Activated naive CD4-positive, alpha-beta T cell treated with anti-CD3 and anti-CD28 coated beads, Interleukin-2, amount 50 U/mL, for 24 hours (primary cell): Measurements from ENCODE around the gene EHD4.

Experiments
- H3K27ac Mint-ChIP-seq: one replicate; pipeline ENCODE4 v1.8.0; 2021; ENCODE audit warnings: mild to moderate bottlenecking, mixed read lengths
- H3K27me3 Mint-ChIP-seq: one replicate; pipeline ENCODE4 v1.8.0; 2021; ENCODE audit warnings: mixed read lengths
- H3K36me3 Mint-ChIP-seq: one replicate; pipeline ENCODE4 v1.8.0; 2021; ENCODE audit warnings: mixed read lengths
- H3K4me1 Mint-ChIP-seq: one replicate; pipeline ENCODE4 v1.8.0; 2021; ENCODE audit warnings: mixed read lengths
- H3K4me3 Mint-ChIP-seq: one replicate; pipeline ENCODE4 v1.8.0; 2021; ENCODE audit warnings: mild to moderate bottlenecking, mixed read lengths
- H3K9me3 Mint-ChIP-seq: one replicate; pipeline ENCODE4 v1.8.0; 2021; ENCODE audit warnings: mixed read lengths

EHD4 gene

DNA sequence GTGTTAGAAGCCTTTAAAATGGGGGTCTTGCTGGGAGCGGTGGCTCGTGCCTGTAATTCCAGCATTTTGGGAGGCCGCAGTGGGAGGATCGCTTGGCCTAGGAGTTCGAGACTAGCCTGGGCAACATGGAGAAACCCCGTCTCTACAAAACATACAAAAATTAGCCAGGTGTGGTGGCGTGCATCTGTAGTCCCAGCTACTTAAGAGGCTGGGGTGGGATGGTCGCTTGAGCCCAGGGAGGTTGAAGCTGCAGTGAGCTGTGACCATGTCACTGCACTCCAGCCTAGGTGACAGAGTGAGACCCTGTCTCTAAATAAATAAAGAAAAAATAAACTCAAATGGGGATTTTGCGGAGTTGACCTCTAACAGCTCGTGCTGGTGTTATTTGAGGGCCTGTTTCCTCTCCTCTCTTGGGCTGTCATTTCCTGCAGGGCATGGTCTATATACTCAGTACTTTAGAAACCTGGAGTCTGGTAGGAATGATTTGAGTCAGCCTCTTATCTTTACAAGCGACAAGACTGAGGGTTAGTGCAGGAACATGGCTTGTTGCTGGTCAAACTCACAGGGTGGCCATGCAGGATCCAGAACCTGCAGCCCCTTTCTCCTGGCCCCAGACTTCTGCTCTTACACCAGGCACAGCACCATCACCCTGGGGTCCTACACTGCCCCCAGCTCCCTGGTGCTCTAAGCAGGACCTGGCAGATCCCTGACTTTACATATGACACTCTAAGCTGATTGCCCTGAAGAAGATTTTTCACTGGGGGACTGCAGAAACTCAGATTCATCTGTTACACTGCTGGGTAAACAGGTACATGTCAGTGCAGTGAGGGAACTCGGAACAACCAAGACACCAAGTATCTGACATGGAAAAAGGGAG lies 15.1 kb downstream of the EHD4 start:
- H3K36me3 Mint-ChIP-seq: peaks cover 10% of the 10 kb centered on the region
- H3K9me3 Mint-ChIP-seq: no peaks in the 10 kb centered on the region
- no peaks in the 10 kb centered on the region for H3K27me3 Mint-ChIP-seq
- H3K27ac Mint-ChIP-seq: no peak overlapping the region
- no peak overlapping the region for H3K4me3 Mint-ChIP-seq
- peaks cover 17% of the 10 kb centered on the region for H3K4me1 Mint-ChIP-seq

DNA sequence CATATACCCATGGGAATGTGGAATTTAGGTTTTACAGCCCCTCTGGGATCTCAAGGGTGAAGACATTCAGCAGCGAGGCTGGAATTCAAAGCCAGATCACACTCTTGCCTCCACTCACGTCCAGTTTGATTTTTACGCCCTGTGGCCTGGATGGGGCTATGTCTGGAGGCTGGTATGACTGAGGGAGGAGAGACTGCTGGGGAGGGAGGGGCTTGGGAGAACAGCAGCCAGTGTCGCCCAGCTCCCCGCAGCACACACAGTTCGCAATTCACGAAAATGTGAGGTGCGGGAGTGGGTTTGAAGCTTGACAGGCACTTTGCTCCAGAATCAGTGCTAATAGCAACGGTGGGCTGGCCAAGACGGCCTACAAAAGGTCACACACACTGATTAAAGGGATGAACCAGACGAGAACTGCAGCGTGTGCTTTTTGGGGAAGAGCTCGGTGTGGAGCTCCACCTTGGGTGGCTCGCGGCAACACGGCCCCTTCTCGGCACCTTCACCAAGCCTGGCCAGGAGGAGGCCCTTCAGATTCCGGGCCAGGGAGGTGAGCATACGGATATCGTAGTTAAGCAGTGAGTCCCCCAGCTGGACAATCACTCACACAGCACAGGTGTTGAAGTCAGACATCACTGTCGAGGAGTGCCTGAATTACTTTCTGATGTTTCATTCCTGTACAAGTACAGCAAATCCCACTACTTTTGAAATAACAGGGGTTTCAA lies 16.4 kb downstream of the EHD4 start:
- H3K27me3 Mint-ChIP-seq: no peaks in the 10 kb centered on the region
- H3K4me1 Mint-ChIP-seq: peaks cover 4% of the 10 kb centered on the region
- no peak overlapping the region for H3K4me3 Mint-ChIP-seq
- H3K36me3 Mint-ChIP-seq: peaks cover 6% of the 10 kb centered on the region
- no peak overlapping the region for H3K27ac Mint-ChIP-seq
- no peaks in the 10 kb centered on the region for H3K9me3 Mint-ChIP-seq

DNA sequence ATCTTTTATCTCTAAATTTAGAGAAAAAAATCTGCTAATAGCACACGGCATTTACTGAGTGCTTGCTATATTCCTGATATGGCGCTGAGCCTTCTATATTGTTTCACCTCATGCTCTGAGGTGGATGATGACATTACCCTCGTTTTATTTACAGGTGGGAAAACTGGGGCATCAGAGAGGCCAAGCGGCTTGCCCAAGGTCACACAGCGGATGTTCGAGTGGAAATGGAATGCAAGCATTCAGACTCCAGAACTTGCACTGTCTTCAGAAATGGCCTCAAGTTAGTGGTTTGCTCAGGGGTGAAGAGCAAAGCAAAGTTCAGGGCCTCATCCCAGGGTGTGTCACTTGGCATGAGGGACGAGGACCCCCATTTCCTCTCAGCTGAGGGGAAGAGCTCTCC lies 17.3 kb downstream of the EHD4 start:
- no peak overlapping the region for H3K4me3 Mint-ChIP-seq
- H3K4me1 Mint-ChIP-seq: peaks cover 4% of the 10 kb centered on the region
- H3K9me3 Mint-ChIP-seq: no peaks in the 10 kb centered on the region
- H3K27me3 Mint-ChIP-seq: no peaks in the 10 kb centered on the region
- H3K36me3 Mint-ChIP-seq: peaks cover 6% of the 10 kb centered on the region
- H3K27ac Mint-ChIP-seq: no peak overlapping the region

DNA sequence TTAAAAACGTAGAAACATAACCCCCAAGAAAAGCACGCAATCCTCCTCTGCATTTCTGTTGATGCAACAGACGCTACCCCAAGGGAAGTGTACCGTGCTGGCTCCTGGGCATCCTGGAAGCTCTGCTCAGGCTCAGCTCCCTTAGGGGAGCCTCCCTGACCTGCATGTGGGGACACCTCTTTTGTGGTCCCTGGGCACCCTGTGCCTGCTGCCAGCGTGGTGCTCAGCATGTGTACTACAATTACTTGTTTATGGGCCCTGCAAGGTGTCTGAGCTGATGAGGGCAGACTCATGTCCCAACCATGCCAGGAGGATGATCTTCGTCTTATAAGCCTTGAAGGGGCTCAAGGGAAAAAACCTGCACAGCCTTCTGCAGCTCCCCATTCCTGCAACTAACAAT lies 18.3 kb downstream of the EHD4 start:
- Mint-ChIP-seq H3K36me3 (peaks cover 2% of the 10 kb centered on the region), H3K4me3 (no peak overlapping the region), H3K27me3 (no peaks in the 10 kb centered on the region), H3K4me1 (peaks cover 4% of the 10 kb centered on the region), H3K9me3 (no peaks in the 10 kb centered on the region), H3K27ac (no peak overlapping the region)

DNA sequence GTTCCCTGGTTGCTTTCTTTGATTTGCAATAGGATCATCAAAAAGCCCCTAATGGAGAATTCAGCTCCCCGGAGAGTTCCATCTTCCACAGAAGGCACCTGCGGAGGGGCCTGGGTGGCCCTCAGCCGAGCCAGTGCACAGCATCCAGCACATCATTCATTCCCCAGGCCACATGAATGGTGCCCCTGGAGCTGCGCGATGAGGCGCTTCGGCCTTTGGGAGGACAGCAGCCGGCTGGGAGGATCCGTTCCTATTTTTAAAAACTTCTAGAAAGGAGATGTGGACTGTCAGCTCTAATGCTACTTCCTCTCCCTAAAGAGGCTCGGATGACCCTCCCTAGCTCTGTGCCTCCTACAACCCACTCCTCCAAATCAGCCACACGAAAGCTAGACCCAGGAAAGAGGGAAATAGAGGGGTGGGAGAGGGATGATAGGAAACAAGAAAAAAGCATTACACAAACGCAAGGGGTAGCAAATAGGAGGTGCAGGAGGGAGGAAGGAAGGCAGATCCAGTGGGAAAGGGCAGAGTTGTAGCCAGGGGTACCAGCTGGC lies 20.3 kb downstream of the EHD4 start:
- Mint-ChIP-seq H3K27ac (no peak overlapping the region), H3K4me1 (no peaks in the 10 kb centered on the region), H3K9me3 (no peaks in the 10 kb centered on the region), H3K27me3 (no peaks in the 10 kb centered on the region), H3K36me3 (peaks cover 2% of the 10 kb centered on the region), H3K4me3 (no peak overlapping the region)

DNA sequence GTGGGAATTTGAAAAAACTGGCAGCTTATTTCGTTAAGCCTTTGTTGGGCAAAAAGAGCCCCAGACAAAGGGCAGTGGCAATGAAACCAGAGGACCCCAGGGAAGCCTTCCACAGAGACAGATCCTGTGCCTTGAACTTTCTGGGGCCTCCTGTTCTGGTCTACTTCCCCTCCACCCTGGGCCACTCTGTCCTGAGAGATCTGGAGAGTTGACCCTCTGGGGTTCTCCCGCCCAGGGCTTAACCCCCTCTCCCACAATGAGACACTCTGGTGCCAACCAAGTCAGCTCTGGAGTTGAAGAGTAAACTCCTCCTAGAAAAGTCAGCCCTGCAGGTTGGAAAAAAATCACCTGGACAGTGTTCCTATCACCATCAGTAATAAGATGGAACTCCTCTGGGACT lies 20.8 kb downstream of the EHD4 start:
- peaks cover 2% of the 10 kb centered on the region for H3K36me3 Mint-ChIP-seq
- H3K27me3 Mint-ChIP-seq: no peaks in the 10 kb centered on the region
- H3K4me1 Mint-ChIP-seq: no peaks in the 10 kb centered on the region
- no peak overlapping the region for H3K4me3 Mint-ChIP-seq
- H3K27ac Mint-ChIP-seq: no peak overlapping the region
- no peaks in the 10 kb centered on the region for H3K9me3 Mint-ChIP-seq

DNA sequence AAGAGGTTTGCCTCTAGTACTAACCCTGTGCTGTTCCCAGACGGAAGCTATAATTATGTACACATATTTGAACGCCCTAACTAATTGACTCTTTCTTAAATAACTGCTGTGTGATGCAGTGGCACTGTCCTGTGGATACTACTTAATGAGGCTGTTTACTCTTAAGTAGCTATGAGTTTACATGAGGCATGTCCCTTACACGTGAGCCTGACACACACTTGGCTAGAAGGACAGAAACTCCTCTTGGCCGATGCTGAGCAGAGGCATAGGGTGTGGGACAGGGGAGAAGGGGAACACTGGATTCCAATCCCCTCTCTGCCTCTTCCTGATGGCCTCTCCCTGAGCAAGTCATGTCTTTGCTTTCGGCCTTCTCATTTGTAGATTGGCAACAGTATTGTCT lies 21.9 kb downstream of the EHD4 start:
- Mint-ChIP-seq H3K36me3 (peaks cover 2% of the 10 kb centered on the region), H3K4me1 (no peaks in the 10 kb centered on the region), H3K27ac (no peak overlapping the region), H3K9me3 (no peaks in the 10 kb centered on the region), H3K27me3 (no peaks in the 10 kb centered on the region), H3K4me3 (no peak overlapping the region)

DNA sequence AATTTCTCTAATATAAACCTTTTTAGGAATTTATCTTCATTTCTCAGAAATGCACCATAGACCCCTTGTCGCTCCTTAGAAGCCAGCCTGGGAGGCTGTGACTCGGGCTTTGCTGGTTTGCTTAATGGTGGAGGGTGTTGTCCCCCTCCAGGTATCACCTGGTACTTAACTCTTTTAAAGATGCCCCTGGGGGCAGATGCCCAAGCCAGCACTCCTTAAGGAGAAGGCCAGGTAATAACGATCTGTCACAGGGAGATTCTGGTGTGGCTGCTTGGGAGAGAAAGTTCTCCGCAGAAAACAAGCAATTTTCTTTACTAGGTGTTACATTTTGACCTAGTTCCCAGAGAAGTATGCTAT lies 22.3 kb downstream of the EHD4 start:
- Mint-ChIP-seq H3K4me3 (no peak overlapping the region), H3K36me3 (peaks cover 2% of the 10 kb centered on the region), H3K4me1 (no peaks in the 10 kb centered on the region), H3K27me3 (no peaks in the 10 kb centered on the region), H3K27ac (no peak overlapping the region), H3K9me3 (no peaks in the 10 kb centered on the region)

DNA sequence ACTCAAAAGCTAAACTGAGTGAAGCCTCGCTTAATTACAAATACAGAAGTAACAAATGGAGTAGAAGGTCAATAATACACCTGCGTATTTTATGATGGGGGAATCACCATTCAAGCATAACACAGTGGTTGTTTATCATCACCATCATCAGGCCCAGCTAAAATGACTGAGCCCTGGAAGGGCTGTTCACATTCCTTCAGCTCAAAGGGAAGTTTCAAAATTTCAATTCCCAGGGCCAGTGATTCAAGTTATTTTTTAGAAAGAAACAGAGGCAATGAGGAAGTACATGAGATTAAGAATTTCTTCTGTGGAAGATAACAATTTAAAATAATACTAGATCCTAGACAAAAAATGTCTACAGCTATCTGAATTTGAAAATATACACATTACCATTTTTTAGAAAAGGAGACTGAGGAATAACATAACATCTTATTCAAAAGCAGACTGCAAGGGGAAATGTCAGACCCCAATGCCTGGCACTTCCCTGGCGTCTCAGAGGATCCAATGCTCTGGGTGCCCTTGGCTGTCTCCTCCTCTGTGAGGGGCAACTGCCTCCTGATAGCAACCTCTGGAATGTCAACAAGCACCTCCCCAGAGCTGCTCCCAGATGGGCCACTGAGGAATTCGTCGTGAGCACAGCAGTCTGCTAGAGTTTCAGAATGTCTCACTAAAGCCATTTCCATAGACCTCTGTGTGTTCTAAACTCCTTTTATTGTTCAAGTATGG lies 22.8 kb downstream of the EHD4 start:
- Mint-ChIP-seq H3K27ac (no peak overlapping the region), H3K9me3 (no peaks in the 10 kb centered on the region), H3K4me3 (no peak overlapping the region), H3K36me3 (peaks cover 2% of the 10 kb centered on the region), H3K4me1 (no peaks in the 10 kb centered on the region), H3K27me3 (no peaks in the 10 kb centered on the region)

DNA sequence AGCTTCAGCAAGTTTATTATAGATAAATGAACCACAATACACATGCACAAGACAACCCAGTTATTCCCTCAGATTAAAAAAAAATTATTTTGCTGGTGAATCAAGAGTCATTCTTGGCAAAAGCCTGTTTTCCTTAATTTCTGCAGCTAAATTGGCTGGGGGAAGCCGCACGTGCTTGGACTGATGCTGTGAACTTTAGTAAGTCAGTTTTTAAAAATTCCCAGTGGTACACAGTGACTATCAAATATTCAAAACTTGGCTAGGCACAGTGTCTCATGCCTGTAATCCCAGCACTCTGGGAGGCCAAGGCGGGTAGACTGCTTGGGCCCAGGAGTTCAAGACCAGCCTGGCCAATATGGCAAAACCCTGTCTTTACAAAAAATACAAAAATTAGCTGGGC lies 23.9 kb downstream of the EHD4 start:
- Mint-ChIP-seq H3K36me3 (peaks cover 2% of the 10 kb centered on the region), H3K9me3 (no peaks in the 10 kb centered on the region), H3K27ac (no peak overlapping the region), H3K27me3 (no peaks in the 10 kb centered on the region), H3K4me3 (no peak overlapping the region), H3K4me1 (no peaks in the 10 kb centered on the region)

DNA sequence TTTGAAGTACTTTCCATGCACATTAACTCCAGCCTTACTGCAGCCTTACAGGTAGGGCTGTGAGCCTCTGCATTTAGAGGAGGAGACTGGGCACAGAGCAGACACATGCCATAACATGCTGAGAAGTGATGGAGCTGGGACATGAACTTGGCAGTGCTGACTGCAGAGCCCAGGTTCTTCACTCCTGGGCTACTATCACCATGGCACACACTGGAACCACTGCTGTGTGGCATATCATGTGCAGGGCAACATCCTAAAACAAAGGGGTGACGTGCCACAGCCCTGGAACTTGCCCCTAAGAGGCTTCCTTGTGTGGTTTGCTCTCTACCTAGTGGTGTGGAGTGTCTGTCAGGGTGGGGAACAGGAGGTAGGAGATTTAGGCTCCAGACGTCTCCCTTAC lies 25.4 kb downstream of the EHD4 start:
- Mint-ChIP-seq H3K27ac (no peak overlapping the region), H3K27me3 (no peaks in the 10 kb centered on the region), H3K36me3 (peaks cover 5% of the 10 kb centered on the region), H3K4me3 (no peak overlapping the region), H3K9me3 (no peaks in the 10 kb centered on the region), H3K4me1 (peaks cover 5% of the 10 kb centered on the region)

DNA sequence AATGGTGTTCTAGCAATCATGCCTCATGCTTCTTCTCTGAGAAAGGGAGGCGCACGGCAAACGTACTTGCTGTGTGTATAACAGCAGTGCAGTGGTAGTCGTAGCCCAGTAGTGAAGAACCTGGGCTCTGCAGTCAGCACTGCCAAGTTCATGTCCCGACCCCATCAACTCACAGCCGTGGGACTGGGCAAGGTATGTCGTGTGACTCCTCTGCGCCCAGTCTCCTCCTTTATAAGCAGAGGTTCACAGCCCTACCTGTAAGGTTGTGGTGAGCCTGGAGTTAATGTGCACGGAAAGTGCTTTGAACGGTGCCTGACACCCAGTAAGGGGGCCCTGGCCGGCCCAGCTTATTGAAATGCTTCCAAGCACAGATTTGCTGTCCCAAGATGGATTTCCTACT lies 26.6 kb downstream of the EHD4 start:
- Mint-ChIP-seq H3K27ac (no peak overlapping the region), H3K4me3 (no peak overlapping the region), H3K36me3 (peaks cover 5% of the 10 kb centered on the region), H3K9me3 (no peaks in the 10 kb centered on the region), H3K27me3 (no peaks in the 10 kb centered on the region), H3K4me1 (peaks cover 10% of the 10 kb centered on the region)

DNA sequence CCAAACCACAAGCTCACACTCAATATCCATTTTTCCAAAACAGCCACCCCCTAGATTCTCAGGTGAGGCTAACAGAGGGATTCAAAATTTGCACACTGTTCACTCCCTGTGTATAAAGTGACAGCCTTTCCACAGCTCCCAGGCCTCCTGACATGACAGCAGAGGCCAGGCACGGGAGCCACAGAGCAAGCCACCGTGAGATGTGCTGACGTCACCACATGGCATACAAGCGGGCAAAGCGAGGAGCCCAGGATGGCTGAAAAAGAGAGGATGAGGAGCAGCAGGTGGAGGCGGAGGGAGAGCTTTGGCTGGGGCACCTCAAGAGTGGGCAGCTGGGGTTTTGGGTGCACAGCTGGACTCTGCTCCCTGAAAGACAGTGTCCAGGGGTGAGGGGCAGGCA lies 27.1 kb downstream of the EHD4 start:
- Mint-ChIP-seq H3K27me3 (no peaks in the 10 kb centered on the region), H3K4me3 (no peak overlapping the region), H3K27ac (peak overlapping the region; percentile 91), H3K4me1 (peaks cover 15% of the 10 kb centered on the region), H3K36me3 (peaks cover 10% of the 10 kb centered on the region), H3K9me3 (no peaks in the 10 kb centered on the region)

DNA sequence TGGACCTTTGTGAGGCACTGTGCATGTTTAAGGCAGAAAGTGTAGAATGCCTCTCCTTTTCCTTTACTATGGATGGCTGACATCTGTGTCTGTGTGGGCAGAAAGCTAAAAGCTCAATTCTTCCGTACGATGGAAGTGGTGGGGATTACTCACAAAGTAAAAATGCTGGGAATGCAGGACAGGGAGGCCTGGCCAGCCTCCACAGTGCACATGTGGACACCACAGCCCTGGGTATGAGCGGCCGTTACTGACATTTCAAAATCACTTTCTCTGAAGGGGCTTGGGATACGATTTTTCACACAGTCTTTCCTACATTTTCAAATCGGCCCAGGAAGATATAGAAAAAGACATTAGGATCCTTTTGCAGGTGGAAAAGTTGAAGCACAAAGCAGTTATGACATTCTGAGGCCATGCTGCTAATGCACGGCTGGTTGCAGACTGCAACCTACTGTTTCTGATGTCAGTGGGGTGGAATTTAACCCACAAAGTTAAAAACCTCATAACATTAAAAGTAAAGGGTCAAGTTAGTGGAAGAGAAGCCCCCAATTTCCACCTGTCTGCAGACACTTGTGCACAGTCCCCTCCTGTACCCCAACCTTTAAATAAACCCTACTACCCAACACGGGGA lies 27.9 kb downstream of the EHD4 start:
- Mint-ChIP-seq H3K4me1 (peaks cover 17% of the 10 kb centered on the region), H3K9me3 (no peaks in the 10 kb centered on the region), H3K27ac (no peak overlapping the region), H3K27me3 (no peaks in the 10 kb centered on the region), H3K4me3 (no peak overlapping the region), H3K36me3 (peaks cover 11% of the 10 kb centered on the region)

DNA sequence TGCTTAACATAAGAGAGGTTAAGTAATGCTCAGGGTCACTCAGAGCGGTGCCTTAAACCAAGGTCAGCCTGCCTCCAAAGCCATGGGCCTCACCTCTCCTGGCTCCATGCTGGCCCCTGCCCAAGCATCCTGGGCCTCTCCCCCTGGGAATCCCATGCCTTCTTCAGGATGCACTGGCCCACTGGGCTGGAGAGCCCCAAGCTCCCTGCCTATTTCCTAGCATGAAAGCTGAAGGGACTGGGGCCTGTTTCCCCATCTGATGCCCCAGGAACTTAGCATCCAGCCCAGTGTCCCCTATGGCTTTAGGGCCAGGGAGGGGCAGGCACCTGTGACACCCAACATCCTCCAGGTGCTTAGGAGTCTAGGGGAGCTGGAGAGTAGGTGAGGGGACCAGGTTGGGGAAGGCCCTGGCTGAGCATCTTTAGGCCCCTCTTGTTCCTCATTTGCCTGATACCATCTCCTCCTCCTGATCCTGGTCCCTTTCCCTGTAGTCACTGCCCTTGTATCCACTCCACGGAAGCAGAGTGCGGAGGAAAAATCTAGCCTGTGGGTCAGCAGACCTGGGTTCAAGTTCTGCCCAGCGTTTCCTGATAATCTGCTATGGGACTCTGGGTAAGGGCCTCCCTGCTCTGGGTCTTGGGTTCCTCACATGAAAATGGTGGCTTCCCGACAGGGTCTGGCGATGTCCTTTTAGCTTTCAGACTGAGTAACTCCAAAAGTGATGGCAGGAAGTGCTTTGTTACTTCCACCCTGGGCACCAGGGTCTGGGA lies 28.6 kb downstream of the EHD4 start:
- peaks cover 11% of the 10 kb centered on the region for H3K36me3 Mint-ChIP-seq
- no peaks in the 10 kb centered on the region for H3K27me3 Mint-ChIP-seq
- H3K27ac Mint-ChIP-seq: no peak overlapping the region
- no peaks in the 10 kb centered on the region for H3K9me3 Mint-ChIP-seq
- H3K4me3 Mint-ChIP-seq: no peak overlapping the region
- peaks cover 20% of the 10 kb centered on the region for H3K4me1 Mint-ChIP-seq
